GM21515 (cell line): ENCODE measurements around the gene NTN3.
"Not testable (repeated sequence)": the region's sequence is repeated elsewhere in the genome, so short reads cannot be mapped to it uniquely, and the experiment has no call there.

Source experiments
- ATAC-seq: cut with Tn5 transposase; IDR thresholded peaks from one replicate; pipeline ENCODE4 v1.9.1; 2021; ENCODE audit not compliant: unreplicated experiment

NTN3 gene

GRCh38 chr16:2476741-2477140 is 5.6 kb downstream of the NTN3 start:
- no peak for ATAC-seq

DNA sequence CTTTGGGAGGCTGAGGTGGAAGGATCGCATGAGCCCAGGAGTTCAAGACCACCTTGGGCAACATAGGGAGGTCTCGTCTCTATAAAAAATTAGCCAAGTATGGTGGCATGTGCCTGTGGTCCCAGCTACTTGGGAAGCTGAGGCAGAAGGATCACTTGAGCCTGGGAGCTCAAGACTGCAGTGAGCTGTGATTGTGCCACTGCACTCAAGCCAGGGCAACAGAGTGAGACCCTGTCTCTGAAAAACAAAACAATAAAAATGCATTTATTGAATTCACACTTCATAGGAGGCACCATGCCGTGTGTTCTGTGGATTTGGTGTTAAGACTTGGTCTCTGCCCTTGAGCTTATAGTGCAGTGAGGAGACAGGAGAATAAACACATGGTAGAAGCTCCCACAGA is 6.2 kb downstream of the NTN3 start:
- ATAC-seq, result no peak

DNA sequence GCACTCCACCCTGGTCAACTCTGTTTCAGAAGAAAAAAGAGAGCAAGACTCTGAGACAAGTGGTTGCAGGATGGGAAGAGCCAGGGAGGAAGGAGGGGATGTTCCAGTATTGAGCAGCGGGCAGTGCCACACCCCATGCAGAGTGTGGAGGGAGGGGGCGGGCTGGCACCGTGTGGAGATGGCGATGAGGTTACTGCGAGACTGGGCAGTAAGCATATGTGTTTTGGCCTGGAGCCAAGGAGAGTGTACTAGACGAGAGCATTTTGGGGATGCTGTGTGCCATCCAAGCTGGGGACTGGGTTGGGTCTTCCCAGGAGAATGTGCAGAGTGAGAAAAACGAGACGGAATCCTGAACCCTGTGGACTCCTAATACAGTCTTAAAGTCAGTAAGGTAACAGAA is 7.2 kb downstream of the NTN3 start:
- no peak for ATAC-seq

GRCh38 chr16:2479996-2480395 is 8.9 kb downstream of the NTN3 start:
- ATAC-seq, result not testable (repeated sequence)

DNA sequence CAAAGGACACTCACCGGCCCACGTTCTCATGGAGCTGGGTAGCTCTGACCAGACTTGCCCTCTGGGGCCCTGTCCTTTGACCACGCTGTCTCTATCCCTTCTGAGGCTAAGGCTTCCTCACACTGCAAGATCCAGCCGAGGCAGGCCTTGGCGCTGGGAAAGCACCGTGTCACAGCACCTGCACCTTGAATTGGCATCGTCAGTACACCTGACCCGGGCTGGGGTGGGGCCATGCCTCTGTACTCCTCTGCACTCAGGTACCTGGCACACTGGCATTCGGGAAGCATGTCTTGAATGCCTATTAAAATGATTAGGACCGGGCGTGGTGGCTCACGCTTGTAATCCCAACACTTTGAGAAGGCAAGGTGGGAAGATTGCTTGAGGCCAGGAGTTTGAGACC is 9.9 kb downstream of the NTN3 start:
- no peak for ATAC-seq

GRCh38 chr16:2481676-2482075 is 10.6 kb downstream of the NTN3 start:
- no peak for ATAC-seq

- ATAC-seq, result no peak
Measured at GRCh38 chr16:2482249-2482648, 11.2 kb downstream of the NTN3 start.

DNA sequence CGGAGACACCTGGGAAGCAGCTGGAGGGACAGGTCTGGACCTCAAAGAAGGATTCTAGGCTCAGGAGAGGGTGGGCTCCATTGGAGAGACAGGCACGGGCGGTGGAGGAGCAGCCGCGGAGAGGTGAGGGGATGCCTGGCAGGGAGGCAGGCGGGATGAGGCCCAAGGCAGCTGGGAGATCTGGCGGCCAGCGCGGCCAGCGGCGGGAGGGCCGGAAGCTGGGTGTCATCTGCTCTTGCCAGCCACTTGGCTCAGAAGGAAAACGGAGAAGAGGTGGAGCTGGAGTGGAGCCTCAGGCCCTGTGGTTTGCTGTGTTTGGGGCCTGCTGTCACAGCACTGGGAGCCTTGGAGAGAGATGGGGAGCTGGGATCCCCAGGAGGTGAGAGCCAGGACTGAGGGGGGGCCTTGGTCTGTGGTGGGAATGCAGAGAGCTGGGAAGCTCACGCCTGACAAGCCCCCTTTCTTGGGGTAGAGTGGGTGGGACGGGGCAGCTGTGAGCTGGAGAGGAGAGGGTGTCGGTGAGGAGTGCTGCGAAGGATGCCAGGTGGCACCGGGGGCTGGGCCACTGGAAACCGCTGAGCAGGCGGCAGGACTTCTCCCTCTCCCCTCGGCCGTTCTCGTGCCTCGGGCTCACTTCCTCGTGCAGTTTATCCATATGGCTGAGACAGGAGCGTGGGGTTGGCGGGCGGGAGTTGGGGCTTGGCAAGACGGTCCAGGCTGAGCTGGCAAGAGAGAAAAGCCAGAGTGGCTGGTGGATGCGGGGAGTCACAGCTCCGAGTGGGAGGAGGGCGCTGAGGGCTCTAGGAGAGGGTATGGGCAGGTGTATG is 11.8 kb downstream of the NTN3 start:
- no peak for ATAC-seq

- no peak for ATAC-seq
Measured at GRCh38 chr16:2483939-2484897, 13.1 kb downstream of the NTN3 start.

DNA sequence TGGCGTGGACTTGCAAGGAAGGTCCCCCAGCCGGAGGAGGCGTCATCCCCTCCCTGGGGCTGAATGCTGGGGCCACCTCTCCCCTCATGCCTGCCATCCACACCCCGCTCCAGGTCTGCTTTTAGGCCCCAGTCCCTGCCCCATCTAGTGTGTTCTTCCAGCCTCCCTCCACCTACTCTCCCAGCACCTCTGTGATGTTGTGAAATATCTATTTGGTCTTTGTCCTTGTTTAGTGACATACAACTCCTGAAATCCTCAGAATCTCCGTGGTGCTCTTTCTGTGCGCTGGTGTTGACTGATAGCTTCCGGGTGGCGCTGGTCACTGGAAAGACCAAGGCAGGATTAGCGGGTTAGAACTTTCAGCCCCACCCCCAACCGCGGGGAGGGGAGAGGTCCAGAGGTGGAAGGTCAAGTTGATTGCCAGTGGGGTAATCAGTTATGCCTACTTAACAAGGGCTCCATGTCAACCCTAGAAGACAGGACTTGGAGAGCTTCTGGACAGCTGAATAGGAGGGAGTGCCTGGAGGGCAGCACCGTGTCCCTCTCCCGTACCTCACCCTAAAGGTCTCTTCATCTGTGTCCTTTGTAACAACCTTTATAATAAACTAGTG is 13.9 kb downstream of the NTN3 start:
- ATAC-seq, result no peak

- no peak for ATAC-seq
Measured at GRCh38 chr16:2485811-2486507, 14.9 kb downstream of the NTN3 start.

DNA sequence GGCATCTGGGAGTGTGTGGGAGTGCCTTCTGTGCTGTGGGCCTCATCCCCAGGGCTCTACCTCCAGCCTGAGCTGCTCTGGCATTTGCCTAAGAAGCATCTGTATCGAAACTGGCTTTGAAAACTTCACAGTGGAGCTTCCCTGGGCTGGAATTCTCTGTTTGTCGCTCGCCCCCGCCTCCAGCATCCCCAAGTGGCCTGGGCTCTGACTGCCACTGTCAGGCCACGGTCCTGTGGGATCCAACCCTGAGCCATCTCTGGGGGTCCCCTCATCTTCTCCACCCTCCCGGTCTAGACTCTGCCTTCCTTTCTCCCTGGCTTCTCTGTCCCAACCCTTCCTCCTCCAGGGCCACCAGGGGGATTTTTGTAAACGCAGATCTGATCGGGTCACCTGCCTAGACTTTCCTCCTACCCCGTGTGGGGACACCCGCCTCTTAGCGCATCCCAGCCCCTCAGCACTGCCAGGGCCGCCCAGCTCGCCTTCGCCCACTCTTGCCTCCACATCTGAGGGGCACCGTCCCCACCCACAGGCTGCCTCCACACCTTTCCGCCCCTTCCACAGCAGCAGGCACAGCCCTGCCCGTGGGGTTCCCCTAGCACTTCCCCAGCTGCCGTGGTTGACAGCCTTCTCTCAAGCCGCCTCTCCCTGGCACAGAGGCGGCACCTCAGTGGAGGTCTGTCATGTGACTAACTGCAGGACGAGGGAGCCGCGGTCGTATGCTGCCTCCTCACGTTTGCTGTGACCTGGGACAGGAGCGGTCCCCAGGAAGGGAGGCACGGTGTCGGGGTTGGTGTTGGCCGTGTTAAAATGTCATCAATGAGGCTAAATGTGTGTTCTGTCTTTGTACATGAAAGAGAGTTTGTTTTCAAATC is 15.8 kb downstream of the NTN3 start:
- no peak for ATAC-seq

DNA sequence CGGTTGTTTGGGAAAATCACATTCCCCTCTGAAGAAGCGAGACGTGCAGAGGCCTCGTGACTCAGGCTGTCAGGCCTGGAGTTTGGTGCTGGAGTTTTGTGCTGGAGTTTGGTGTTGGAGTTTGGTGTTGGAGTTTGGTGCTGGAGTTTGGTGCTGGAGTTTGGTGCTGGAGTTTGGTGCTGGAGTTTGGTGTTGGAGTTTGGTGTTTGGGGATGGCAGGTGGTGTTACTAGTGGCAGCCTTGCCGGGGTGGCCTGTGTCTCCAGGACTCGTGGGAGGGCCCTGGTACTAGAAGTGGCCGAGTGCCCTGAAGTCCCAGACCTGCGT is 16.4 kb downstream of the NTN3 start:
- no peak for ATAC-seq

DNA sequence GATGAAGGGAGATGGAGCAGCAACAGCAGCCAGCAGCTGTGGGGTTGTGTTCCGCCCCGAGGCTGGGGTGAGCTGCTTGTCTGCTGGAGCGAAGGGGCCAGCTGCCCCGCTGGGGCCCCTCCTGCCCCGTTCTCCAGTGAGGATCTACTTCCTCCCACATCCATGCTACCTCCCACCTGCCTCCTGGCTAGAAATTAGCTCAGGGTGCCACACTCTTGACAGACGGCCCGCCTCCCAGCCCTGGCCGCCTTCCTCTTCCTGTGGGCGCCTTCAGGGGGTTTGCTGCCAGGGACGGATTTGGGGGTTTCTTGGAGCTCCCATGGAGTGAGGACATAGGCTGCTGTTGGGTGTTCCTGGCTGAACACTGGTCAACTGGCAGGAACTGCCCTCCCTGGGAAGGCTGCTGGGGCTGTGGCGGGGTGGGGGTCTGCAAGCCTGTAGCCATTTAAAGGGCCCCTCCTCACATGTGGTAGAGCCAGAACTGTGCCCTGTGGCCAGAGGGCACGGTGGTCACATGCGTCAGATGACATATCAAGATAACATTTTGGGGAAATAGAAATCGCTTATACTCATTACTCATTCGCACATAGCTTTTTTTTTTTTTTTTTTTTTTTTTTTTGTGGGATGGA is 16.9 kb downstream of the NTN3 start:
- no peak for ATAC-seq

- no peak for ATAC-seq
Measured at GRCh38 chr16:2489581-2489980, 18.5 kb downstream of the NTN3 start.

DNA sequence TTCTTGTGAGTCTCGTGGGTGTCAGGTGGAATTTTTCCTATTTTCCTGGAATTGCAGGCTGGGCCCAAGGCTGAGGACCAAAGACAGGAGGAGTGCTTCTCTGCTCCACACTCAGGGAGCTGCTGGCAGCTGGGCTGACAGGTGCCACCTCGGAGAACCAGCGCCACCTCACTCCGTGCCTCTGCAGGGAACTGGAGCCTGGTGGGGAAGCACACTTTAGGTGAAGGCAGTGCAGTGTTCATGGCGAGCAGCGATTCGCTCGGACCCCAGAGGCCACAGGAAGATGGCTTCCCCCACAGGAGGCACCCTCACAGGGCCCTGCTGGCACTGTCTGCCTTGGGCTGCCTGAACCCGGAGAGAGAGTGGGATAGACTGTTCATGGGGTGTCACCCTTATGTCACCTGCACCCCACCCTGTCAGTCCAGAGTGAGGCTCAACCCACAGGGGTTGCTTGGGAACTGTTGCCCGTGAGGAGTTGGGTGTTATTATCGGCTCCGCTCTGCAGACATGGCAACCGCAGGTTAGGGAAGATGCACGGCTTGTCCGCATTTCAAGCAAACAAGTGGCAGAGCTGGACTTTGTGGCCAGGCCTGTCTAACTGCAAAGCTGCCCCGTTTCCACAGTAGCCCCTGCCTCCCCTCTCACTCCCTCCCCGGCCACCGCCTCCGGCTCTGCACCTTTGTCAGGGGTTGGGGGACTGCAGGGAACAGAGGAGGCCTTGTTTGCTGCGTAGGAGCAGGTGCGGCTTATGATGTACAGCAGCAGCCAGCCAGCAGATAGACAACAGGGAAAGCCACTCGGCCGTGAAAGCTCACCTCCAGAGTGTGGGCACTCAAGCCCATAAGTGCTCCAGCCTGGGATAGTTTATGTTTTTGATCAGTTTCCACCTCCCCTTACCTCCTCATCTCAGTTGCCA is 19.4 kb downstream of the NTN3 start:
- ATAC-seq, result no peak

- ATAC-seq, result no peak
Measured at GRCh38 chr16:2492292-2492691, 21.2 kb downstream of the NTN3 start.

DNA sequence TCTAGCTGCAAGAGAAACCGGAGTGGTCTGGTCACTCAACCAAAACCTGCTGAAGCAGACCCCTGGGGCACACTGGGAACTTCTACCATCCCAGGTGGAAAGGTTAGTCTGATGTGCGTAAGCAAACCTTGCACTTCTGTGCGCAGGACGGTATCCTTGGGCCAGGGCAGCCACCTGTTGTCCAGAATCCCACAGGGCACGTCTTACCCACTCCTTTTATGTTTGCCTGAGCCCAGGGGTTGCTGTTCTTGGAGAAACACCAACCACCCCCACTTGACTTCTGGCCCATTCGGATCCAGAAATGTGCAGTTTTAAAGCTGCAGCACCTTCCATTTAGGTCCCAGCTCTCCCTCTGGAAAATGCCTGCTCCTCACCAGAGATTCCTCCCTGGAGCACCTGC is 22.5 kb downstream of the NTN3 start:
- ATAC-seq, result no peak

GRCh38 chr16:2494616-2495015 is 23.5 kb downstream of the NTN3 start:
- no peak for ATAC-seq
